Kidney (tissue), 14 donors: Measurements from ENCODE around the gene RAET1L. TPM values are rescaled to one million over a fixed set of nuclear protein-coding genes. Genes with fewer than 3 reads are reported as not detected.

Experiments
- DNase-seq, 5 donors: peaks; one replicate each; pipeline ENCODE4 v3.0.0-alpha.2; 2013 to 2020
- FAIRE-seq: peaks from 2 replicates; lab custom pipeline; 2012; peaks lifted over from hg19 to GRCh38; lab: Jason Lieb, UNC
- H3K27ac ChIP-seq, 2 donors: one replicate each; pipeline ENCODE4 v1.7.0; 2013; ENCODE audit warnings: low read depth in 2 of 2, low read length in 2 of 2, inconsistent platforms in 1 of 2
- H3K27me3 ChIP-seq: one replicate; pipeline ENCODE4 v1.7.1; 2013; ENCODE audit warnings: low read length, inconsistent platforms; ENCODE audit not compliant: control insufficient read depth, insufficient read depth
- H3K36me3 ChIP-seq, 3 donors: one replicate each; pipeline versions ENCODE4 v1.7.0 to v1.7.1; 2013; ENCODE audit warnings: low read length in 3 of 3, control low read depth in 1 of 3, inconsistent platforms in 1 of 3; ENCODE audit not compliant: insufficient read depth in 3 of 3, control insufficient read depth in 2 of 3
- H3K4me1 ChIP-seq, 3 donors: one replicate each; pipeline versions ENCODE4 v1.7.0 to v1.7.1; 2013; ENCODE audit warnings: low read length in 3 of 3, inconsistent platforms in 1 of 3, low read depth in 1 of 3; ENCODE audit not compliant: control insufficient read depth in 2 of 3, insufficient read depth in 2 of 3
- H3K4me3 ChIP-seq, 3 donors: one replicate each; pipeline versions ENCODE4 v1.7.0 to v1.8.1; 2013; ENCODE audit warnings: low read length in 3 of 3, control low read depth in 1 of 3, inconsistent platforms in 1 of 3
- H3K9ac ChIP-seq, 3 donors: one replicate each; pipeline versions ENCODE4 v1.7.0 to v1.7.1; 2013; ENCODE audit warnings: low read length in 3 of 3, control low read depth in 1 of 3, inconsistent platforms in 1 of 3
- H3K9me3 ChIP-seq, 3 donors: one replicate each; pipeline versions ENCODE4 v1.7.0 to v1.7.1; 2013; ENCODE audit warnings: low read length in 3 of 3, control low read depth in 1 of 3, inconsistent platforms in 1 of 3; ENCODE audit not compliant: control insufficient read depth in 2 of 3, insufficient read depth in 1 of 3
- intact Hi-C: fragments of 100-400 bp; cut with DNase I; formaldehyde crosslinking; loops from one replicate; pipeline ENCODE4 v1.11.1; 2022
- polyA plus RNA-seq: library from polyadenylated mRNA; stranded (reverse); fragments of 350-450 nt; fragmentation: Illumina TruSeq; extraction: RNeasy Lipid Tissue Mini Kit (QIAGEN cat#74804); gene quantifications from one replicate; pipeline ENCODE4 v1.2.3, GENCODE V29; 2014; ENCODE audit warnings: low read depth, low replicate concordance; ENCODE audit not compliant: insufficient read depth
- total RNA-seq: library from RNA; stranded (reverse); fragmentation: NEBNext Ultra II Directional; extraction: Animal tissue kit (Norgen Biotek cat#: 25700); gene quantifications from one replicate; pipeline ENCODE4 v1.2.1, GENCODE V29; 2021
- TF ChIP-seq, protein P1 (sequence below): IDR thresholded peaks from 3 replicates; pipeline ENCODE4 v1.5.1; 2012; ENCODE audit warnings: mild to moderate bottlenecking, moderate library complexity, borderline replicate concordance; ENCODE audit not compliant: insufficient read depth; ENCODE audit errors: extremely low read depth
- donor health status: control.
- donor health status: control.
- donor health status: control.
- donor health status: control.
- donor health status: control.
- donor health status: DM: yes; HTN: yes; CAD: no.
- donor health status: Normal renal cell carcinoma (clear cell type).

Gene RAET1L
- total and polyA plus RNA-seq, 2 donors from 2014 or later, result 3.3 TPM; not detected in 1

DNA sequence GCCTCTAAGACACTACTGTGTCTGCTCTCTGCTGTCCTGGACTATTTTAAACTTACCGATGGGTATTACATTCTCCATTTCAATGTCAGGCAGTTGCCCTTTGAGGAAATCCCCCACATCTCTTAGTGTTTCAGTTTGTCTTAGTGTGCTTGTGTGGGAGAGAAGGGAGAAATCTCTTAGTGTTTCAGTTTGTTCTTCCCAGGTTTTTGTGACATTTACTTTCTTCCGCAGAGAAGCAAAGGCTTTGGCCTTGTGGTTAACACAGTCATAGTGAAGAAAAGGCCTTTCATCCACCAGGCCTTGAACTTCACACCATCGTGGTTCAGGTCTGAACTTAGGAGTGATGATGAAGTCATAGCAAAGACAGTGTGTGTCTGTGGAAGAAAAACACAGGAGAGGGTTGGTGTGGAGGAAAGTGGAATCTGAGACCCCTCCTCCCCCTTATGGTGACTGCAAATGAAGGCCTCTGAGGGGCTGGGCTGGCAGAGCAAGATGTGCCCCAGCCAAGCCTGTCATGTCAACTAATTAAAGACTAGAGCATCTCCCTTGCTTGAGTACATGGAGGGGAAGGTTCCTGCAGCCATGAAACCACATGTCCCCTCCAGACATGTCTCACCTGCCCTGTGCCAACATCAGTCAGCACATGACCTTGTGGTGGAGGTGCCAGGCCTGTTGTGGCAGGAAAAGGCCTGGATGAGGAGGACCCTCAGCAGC lies 23.9 kb downstream of the RAET1L start:
- no peaks in the 10 kb centered on the region for H3K9me3 ChIP-seq
- intact Hi-C loops, result no loop called here
- H3K9ac ChIP-seq, result no peak overlapping the region
- H3K27me3 ChIP-seq, result peaks cover 2% of the 10 kb centered on the region
- TF ChIP-seq, protein P1, sequence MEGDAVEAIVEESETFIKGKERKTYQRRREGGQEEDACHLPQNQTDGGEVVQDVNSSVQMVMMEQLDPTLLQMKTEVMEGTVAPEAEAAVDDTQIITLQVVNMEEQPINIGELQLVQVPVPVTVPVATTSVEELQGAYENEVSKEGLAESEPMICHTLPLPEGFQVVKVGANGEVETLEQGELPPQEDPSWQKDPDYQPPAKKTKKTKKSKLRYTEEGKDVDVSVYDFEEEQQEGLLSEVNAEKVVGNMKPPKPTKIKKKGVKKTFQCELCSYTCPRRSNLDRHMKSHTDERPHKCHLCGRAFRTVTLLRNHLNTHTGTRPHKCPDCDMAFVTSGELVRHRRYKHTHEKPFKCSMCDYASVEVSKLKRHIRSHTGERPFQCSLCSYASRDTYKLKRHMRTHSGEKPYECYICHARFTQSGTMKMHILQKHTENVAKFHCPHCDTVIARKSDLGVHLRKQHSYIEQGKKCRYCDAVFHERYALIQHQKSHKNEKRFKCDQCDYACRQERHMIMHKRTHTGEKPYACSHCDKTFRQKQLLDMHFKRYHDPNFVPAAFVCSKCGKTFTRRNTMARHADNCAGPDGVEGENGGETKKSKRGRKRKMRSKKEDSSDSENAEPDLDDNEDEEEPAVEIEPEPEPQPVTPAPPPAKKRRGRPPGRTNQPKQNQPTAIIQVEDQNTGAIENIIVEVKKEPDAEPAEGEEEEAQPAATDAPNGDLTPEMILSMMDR, result no peak
- H3K36me3 ChIP-seq, result no peaks in the 10 kb centered on the region
- DNase-seq, result no peak
- no peak overlapping the region for H3K27ac ChIP-seq
- no peak overlapping the region for H3K4me3 ChIP-seq
- peaks cover 0 to 6% (median 0%) of the 10 kb centered on the region in 3 donors for H3K4me1 ChIP-seq
- FAIRE-seq, result no peak

DNA sequence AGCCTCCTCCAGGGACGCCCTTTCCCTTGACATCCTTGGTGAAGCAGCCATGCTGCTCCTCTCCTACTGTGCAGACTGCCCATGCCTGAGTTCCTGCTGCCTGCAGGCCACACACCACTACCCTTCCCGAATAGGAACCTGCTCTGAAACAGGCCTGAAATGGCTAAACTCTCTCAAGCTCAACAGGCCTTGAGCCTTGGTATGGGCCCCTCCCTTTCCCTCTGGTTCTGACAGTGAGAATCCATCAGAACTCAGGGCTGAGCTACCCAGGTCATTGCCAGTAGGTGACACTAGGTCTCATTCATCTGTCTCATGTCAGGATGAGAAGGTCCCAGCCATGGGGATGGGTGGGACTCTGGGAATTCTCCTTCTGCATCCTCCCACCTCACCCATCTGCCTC lies 25.7 kb downstream of the RAET1L start:
- Histone ChIP-seq H3K36me3 (no peaks in the 10 kb centered on the region), H3K9ac (no peak overlapping the region), H3K27ac (no peak overlapping the region), H3K27me3 (no peaks in the 10 kb centered on the region), H3K4me1 (peaks cover 0 to 3% (median 0%) of the 10 kb centered on the region in 3 donors), H3K4me3 (no peak overlapping the region), H3K9me3 (no peaks in the 10 kb centered on the region)
- DNase-seq (no peak), FAIRE-seq (no peak)
- TF ChIP-seq, protein P1, result no peak
- intact Hi-C loops, result no loop called here

DNA sequence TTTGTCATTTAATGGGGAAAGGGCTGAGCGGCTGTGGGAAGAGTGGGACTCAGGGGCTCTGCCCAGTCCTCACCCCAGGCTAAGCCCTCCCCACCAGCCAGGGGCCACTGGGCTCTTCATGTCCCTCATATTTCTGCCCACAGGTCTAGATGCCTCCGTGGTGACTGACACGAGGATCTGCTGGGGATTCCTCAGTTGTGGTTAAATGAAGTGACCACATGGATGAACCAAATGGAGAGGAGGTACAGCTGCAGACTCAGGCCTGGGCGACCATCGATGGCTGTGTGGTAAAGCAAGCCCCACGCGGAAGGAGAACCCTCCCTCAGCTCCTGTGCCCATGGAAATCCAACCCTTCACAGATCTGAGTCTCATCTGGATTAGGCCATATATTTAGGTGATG lies 29.4 kb downstream of the RAET1L start:
- H3K27me3 ChIP-seq, result peaks cover 28% of the 10 kb centered on the region

More for the DNA sequence above, 29.4 kb downstream of the RAET1L start:
- H3K9ac ChIP-seq, result no peak overlapping the region
- no peak overlapping the region for H3K27ac ChIP-seq
- H3K9me3 ChIP-seq, result no peaks in the 10 kb centered on the region
- no peak for DNase-seq
- H3K36me3 ChIP-seq, result no peaks in the 10 kb centered on the region
- no peak overlapping the region for H3K4me3 ChIP-seq
- intact Hi-C loops, result no loop called here
- H3K4me1 ChIP-seq, result no peaks in the 10 kb centered on the region
- no peak for FAIRE-seq
- TF ChIP-seq, protein P1, result no peak
